Lung (tissue), 12 donors: ENCODE data around the gene ABCC9. TPM values are rescaled to one million over a fixed set of nuclear protein-coding genes. Genes with fewer than 3 reads are reported as not detected.

Source experiments
- ATAC-seq: fragments of 200-7000 bp; cut with Tn5 transposase; one replicate; pipeline ENCODE4 v1.9.1; 2020; ENCODE audit warnings: moderate number of reproducible peaks; ENCODE audit not compliant: insufficient read depth, low FRiP score
- DNase-seq, 3 donors: peaks; one replicate each; pipeline ENCODE4 v3.0.0-alpha.2; 2013 to 2017
- H3K27ac ChIP-seq, 2 donors: one replicate each; pipeline ENCODE4 v1.5.1; 2013; ENCODE audit warnings: mild to moderate bottlenecking in 2 of 2, moderate library complexity in 2 of 2, control low read depth in 1 of 2, inconsistent platforms in 1 of 2, low read depth in 1 of 2, low read length in 1 of 2
- H3K27me3 ChIP-seq, 3 donors: one replicate each; pipeline ENCODE4 v1.5.1; 2013; ENCODE audit warnings: low read length in 2 of 3; ENCODE audit not compliant: control insufficient read depth in 3 of 3, insufficient read depth in 3 of 3
- H3K36me3 ChIP-seq, 4 donors: one replicate each; pipeline ENCODE4 v1.5.1; 2013; ENCODE audit warnings: low read length in 4 of 4, mild to moderate bottlenecking in 1 of 4, moderate library complexity in 1 of 4; ENCODE audit not compliant: control insufficient read depth in 4 of 4, insufficient read depth in 4 of 4
- H3K4me1 ChIP-seq, 5 donors: one replicate each; pipeline ENCODE4 v1.5.1; 2013; ENCODE audit warnings: low read length in 5 of 5, mild to moderate bottlenecking in 2 of 5, moderate library complexity in 1 of 5; ENCODE audit not compliant: control insufficient read depth in 5 of 5, insufficient read depth in 5 of 5
- H3K4me3 ChIP-seq: one replicate; pipeline ENCODE4 v1.5.1; 2013; ENCODE audit warnings: mild to moderate bottlenecking, control low read depth, moderate library complexity
- H3K9ac ChIP-seq, 2 donors: one replicate each; pipeline ENCODE4 v1.5.1; 2013; ENCODE audit warnings: low read length in 2 of 2, control low read depth in 1 of 2; ENCODE audit not compliant: insufficient read depth in 1 of 2
- H3K9me3 ChIP-seq, 4 donors: one replicate each; pipeline ENCODE4 v1.5.1; 2013; ENCODE audit warnings: low read length in 3 of 4, mild to moderate bottlenecking in 1 of 4, moderate library complexity in 1 of 4; ENCODE audit not compliant: control insufficient read depth in 4 of 4, insufficient read depth in 3 of 4
- WGBS, 2 donors: extraction: QIAGEN DNeasy Blood & Tissue Kit; methylation state at CpG; one replicate each; pipeline ENCODE4 v1.1.7; 2013; 5-methylcytosine and 5-hydroxymethylcytosine counted together
- polyA plus RNA-seq, 2 donors: library from polyadenylated mRNA; stranded (reverse); fragments of 200-250 nt; gene quantifications; one replicate each; pipeline ENCODE4 v1.2.1, GENCODE V29; 2013
- total RNA-seq, 2 donors: library from RNA; depleted of rRNA in 1 of 2; stranded (reverse); fragments of >200 nt in 1 of 2; gene quantifications; one replicate each; pipeline ENCODE4 v1.2.1, GENCODE V29; 2014 to 2021
- TF ChIP-seq, protein P1 (sequence below): IDR thresholded peaks from 2 replicates; pipeline ENCODE4 v1.5.1; 2012; ENCODE audit warnings: mild to moderate bottlenecking; ENCODE audit errors: control extremely low read depth, extremely low read depth
- donor health status: control.
- donor health status: control.
- donor health status: Bipolar disorder and iron deficiency.
- donor health status: healthy.
- donor health status: DM: yes; HTN: yes; CAD: no.

ABCC9 gene
- total and polyA plus RNA-seq, 4 donors, result 2.5 to 33.4 (median 7.7) TPM

DNA sequence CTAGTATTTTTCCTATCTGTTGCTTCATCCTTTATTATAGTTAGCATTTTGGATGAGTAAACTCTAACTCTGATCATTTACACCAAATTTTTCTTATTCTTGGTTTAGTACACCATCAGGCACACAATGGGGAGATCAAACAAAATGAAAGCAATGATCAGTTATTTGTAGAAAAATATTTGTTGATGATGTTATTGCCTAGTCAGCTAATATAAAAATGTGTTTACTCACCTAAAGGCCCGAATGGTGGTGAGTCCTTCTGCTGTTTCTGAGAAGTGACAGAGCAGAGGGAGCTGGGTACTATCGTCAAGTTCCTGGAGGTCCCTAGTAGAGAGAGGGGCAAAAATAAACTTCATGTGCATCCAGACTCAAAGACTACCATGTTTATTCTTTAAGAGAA, 103.4 kb downstream of the ABCC9 start:
- no peaks in the 10 kb centered on the region for H3K27me3 ChIP-seq
- no peak overlapping the region for H3K4me3 ChIP-seq
- no peak overlapping the region for H3K9ac ChIP-seq
- H3K9me3 ChIP-seq, result no peaks in the 10 kb centered on the region
- no peak for ATAC-seq
- 89 to 91% methylated on average over 2 of the region's 2 CpGs for WGBS, 2 donors
- peaks cover 0 to 20% (median 0%) of the 10 kb centered on the region in 4 donors for H3K36me3 ChIP-seq
- H3K27ac ChIP-seq, result no peak overlapping the region
- TF ChIP-seq, protein P1, sequence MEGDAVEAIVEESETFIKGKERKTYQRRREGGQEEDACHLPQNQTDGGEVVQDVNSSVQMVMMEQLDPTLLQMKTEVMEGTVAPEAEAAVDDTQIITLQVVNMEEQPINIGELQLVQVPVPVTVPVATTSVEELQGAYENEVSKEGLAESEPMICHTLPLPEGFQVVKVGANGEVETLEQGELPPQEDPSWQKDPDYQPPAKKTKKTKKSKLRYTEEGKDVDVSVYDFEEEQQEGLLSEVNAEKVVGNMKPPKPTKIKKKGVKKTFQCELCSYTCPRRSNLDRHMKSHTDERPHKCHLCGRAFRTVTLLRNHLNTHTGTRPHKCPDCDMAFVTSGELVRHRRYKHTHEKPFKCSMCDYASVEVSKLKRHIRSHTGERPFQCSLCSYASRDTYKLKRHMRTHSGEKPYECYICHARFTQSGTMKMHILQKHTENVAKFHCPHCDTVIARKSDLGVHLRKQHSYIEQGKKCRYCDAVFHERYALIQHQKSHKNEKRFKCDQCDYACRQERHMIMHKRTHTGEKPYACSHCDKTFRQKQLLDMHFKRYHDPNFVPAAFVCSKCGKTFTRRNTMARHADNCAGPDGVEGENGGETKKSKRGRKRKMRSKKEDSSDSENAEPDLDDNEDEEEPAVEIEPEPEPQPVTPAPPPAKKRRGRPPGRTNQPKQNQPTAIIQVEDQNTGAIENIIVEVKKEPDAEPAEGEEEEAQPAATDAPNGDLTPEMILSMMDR, result no peak
- DNase-seq, result no peak
- no peaks in the 10 kb centered on the region for H3K4me1 ChIP-seq

DNA sequence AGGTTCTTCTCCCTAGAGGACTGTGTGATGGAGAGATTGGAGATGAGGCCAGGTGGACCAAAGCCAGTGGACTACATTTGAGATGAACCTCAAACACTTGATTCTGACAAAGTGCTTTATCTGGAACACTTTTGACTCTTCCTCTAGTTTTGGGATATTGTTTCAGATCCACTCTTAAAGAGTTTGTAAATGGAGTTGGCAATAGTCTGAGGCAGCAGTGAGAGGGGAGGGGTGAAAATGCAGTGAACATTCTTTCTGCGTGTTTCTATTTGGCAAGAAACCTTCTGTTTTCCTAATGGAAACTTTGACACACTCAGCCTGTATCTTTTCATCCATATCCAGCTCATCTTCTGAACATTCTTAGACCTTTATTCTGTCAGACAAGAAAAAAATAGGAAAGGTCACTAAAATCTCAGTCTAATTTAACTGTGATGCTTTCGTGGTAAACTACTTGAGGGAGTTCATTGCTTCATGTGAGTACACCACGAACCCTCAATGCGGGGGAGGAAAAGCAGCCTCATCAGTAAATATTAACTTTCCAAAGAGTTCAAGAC, 109.4 kb downstream of the ABCC9 start:
- Histone ChIP-seq H3K9ac (no peak overlapping the region), H3K4me1 (peaks cover 0 to 26% (median 6%) of the 10 kb centered on the region in 5 donors), H3K36me3 (peaks cover 0 to 11% (median 0%) of the 10 kb centered on the region in 4 donors), H3K27ac (peak overlapping the region in 1 of 2 donors; percentile 28), H3K4me3 (no peak overlapping the region), H3K27me3 (no peaks in the 10 kb centered on the region), H3K9me3 (no peaks in the 10 kb centered on the region)
- ATAC-seq, result peak; percentile 38
- peak; percentile 33 to 82 (median 73) for DNase-seq
- TF ChIP-seq, protein P1, result no peak
- WGBS, 2 donors, result 69 to 74% methylated on average over 4 of the region's 4 CpGs

DNA sequence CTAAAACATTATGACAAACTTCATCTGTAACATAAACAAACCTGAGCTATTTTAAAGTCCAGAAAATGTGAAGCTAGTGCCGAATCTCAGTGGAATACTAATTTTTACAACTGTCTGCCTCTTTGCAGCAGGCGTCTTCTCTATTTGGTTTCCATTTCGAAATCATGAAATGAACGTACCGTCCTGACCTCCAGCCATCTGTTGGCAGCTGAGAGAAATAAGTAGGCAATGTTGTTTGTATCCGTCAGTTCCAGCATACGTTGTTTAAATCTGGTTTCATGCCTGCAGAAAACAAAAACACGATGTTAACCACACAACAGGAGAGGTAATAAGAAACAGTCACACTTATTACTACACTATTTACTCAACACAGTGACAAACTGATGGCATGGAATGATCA, 112.4 kb downstream of the ABCC9 start:
- peak; percentile 50 to 80 (median 79) for DNase-seq
- no peak overlapping the region for H3K9ac ChIP-seq
- TF ChIP-seq, protein P1, result no peak
- 48 to 75% methylated on average over 8 of the region's 8 CpGs for WGBS, 2 donors
- no peak overlapping the region for H3K27ac ChIP-seq
- peaks cover 0 to 4% (median 0%) of the 10 kb centered on the region in 4 donors for H3K36me3 ChIP-seq
- H3K4me1 ChIP-seq, result peaks cover 0 to 32% (median 10%) of the 10 kb centered on the region in 5 donors
- no peak overlapping the region for H3K4me3 ChIP-seq
- H3K9me3 ChIP-seq, result no peaks in the 10 kb centered on the region
- H3K27me3 ChIP-seq, result no peaks in the 10 kb centered on the region
- no peak for ATAC-seq
